NT2/D1 (cell line): ENCODE measurements around the gene RRAGB.

ENCODE experiments used
- SUZ12 ChIP-seq: IDR thresholded peaks from 2 replicates; pipeline ENCODE4 v1.6.1; 2011; ENCODE audit not compliant: insufficient read length, insufficient read depth; ENCODE audit errors: extremely low read depth
- YY1 ChIP-seq: IDR thresholded peaks from 2 replicates; pipeline ENCODE4 v1.6.1; 2011; ENCODE audit not compliant: insufficient read length, insufficient read depth
- ZNF274 ChIP-seq: IDR thresholded peaks from 2 replicates; pipeline ENCODE4 v1.6.1; 2011; ENCODE audit warnings: mild to moderate bottlenecking, low read depth, low read length

DNA sequence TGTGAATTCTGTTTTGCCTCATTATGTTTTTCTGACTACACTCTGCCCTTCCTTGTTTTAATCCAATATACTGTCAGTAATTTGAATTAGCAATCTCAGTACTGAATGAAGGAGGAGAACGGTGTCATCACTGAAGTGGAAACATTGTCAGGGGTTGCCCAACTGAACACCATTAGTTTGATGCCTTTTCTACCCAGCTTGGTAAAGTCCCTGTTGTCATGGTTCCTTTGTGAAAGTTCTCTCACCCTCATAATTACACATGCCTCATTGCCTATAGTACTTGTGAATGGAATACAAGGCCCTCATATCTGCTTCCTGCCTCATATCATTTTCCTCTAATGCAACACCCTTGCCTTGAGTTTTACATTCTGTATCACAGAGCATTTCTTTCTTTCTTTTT lies 76.9 kb downstream of the RRAGB start:
- TF ChIP-seq YY1 (no peak), ZNF274 (no peak), SUZ12 (no peak)
